ENCODE results near the gene MINDY1. TPM values are rescaled to one million over a fixed set of nuclear protein-coding genes. Genes with fewer than 3 reads are reported as not detected.

Gene MINDY1
- total RNA-seq, 1 experiment from 2014 or later, result 6.8 TPM

DNA sequence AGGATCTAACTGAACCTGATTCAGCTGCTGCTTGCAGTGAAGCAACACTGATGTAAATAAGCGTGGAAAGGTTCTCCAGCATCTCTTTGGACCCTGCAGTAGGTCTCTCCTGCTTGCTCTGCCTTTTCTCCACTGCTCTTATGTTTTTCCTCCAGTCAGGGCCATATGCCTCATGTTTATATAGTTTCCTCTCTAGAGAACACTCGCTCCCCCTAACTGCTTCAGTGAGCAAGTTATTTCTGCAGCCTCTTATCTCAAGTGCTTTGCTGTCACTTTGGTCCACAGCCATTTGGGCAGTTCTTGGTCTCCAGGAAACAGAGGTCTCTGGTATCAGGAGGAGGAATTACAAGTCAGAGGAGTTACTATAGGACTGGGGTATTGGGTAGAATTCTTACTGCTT is 6.8 kb upstream of the MINDY1 start:
- Mint-ChIP-seq H3K4me3 (no peak overlapping the region), H3K27me3 (ENCODE audit: low read depth) (no peaks in the 10 kb centered on the region), H3K9me3 (no peaks in the 10 kb centered on the region; a peak in 1 of 5 replicates), H3K36me3 (ENCODE audit: insufficient read depth in 1 of 3, low read depth in 3 of 3) (peaks cover 3 to 8% (median 5%) of the 10 kb centered on the region in 3 experiments; a peak in 6 of 7 replicates), H3K4me1 (peaks cover 7 to 8% of the 10 kb centered on the region in 2 experiments), H3K27ac (no peak overlapping the region)
- Histone ChIP-seq H3K79me1 (ENCODE audit: insufficient read depth, low read depth, low read length, poor library complexity, severe bottlenecking) (no peaks in the 10 kb centered on the region), H3K9me3 (ENCODE audit: control insufficient read depth, low read depth, low read length) (no peaks in the 10 kb centered on the region), H3K79me2 (ENCODE audit: insufficient read depth, low read length) (no peaks in the 10 kb centered on the region; the same call in 1 of the 2 replicates), H3K4ac (ENCODE audit: low read depth, low read length) (no peak overlapping the region), H3K23me2 (ENCODE audit: insufficient read length, low read depth, low read length, poor library complexity, severe bottlenecking) (peaks cover 7% of the 10 kb centered on the region), H3K23ac (ENCODE audit: insufficient read length, low read depth, low read length) (no peak overlapping the region), H2BK20ac (ENCODE audit: low read depth, low read length, poor library complexity, severe bottlenecking) (no peak overlapping the region), H2BK15ac (ENCODE audit: low read depth, low read length) (no peak overlapping the region), H3K9ac (ENCODE audit: extremely low read depth, insufficient read length, low read length) (no peak overlapping the region), H3K14ac (ENCODE audit: insufficient read depth, low read length) (no peak overlapping the region), H3K56ac (ENCODE audit: insufficient read length, low read depth, low read length) (no peak overlapping the region), H2BK120ac (ENCODE audit: low read depth, low read length, poor library complexity, severe bottlenecking) (no peak overlapping the region), H3K4me2 (ENCODE audit: insufficient read depth, insufficient read length, low read length) (no peak overlapping the region), H2AK5ac (ENCODE audit: insufficient read length, low read length) (no peak overlapping the region), H4K5ac (ENCODE audit: insufficient read length, low read depth, low read length) (no peak overlapping the region), H2BK12ac (ENCODE audit: insufficient read length, low read depth, low read length) (no peak overlapping the region), H3K27ac (ENCODE audit: insufficient read length, low read depth, low read length) (no peak overlapping the region), H3T11ph (ENCODE audit: low read length) (no peak overlapping the region), H3K27me3 (ENCODE audit: insufficient read depth, low read length) (no peaks in the 10 kb centered on the region), H2AFZ (ENCODE audit: low read length) (no peak overlapping the region), H4K91ac (ENCODE audit: insufficient read length, low read depth, low read length) (no peak overlapping the region), H2BK5ac (ENCODE audit: insufficient read length, low read length) (no peak overlapping the region), H4K8ac (replicated peaks; ENCODE audit: insufficient read length, low read depth, low read length) (no peak overlapping the region), H3K18ac (ENCODE audit: insufficient read length, low read depth, low read length) (no peak overlapping the region), H4K20me1 (ENCODE audit: control insufficient read depth, insufficient read depth, insufficient read length) (no peaks in the 10 kb centered on the region), H3K4me1 (ENCODE audit: insufficient read depth, low read length) (no peaks in the 10 kb centered on the region; the same call in 1 of the 2 replicates)
- WGBS (ENCODE audit: extremely low coverage, insufficient read length, low lambda C conversion rate), result no CpG with 5 or more reads among the region's 2 CpGs
- TF ChIP-seq, protein P1, sequence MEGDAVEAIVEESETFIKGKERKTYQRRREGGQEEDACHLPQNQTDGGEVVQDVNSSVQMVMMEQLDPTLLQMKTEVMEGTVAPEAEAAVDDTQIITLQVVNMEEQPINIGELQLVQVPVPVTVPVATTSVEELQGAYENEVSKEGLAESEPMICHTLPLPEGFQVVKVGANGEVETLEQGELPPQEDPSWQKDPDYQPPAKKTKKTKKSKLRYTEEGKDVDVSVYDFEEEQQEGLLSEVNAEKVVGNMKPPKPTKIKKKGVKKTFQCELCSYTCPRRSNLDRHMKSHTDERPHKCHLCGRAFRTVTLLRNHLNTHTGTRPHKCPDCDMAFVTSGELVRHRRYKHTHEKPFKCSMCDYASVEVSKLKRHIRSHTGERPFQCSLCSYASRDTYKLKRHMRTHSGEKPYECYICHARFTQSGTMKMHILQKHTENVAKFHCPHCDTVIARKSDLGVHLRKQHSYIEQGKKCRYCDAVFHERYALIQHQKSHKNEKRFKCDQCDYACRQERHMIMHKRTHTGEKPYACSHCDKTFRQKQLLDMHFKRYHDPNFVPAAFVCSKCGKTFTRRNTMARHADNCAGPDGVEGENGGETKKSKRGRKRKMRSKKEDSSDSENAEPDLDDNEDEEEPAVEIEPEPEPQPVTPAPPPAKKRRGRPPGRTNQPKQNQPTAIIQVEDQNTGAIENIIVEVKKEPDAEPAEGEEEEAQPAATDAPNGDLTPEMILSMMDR (conservative IDR thresholded peaks at IDR 0.05), result no peak
- no peak for DNase-seq
